HepG2 (cell line): ENCODE measurements around the gene SALL4. TPM values are rescaled to one million over a fixed set of nuclear protein-coding genes. Genes with fewer than 3 reads are reported as not detected.
A peak's percentile ranks its signal among the peaks of the same experiment; 100 is the strongest.

Source experiments
- DNMT3B ChIP-seq: conservative IDR thresholded peaks from 2 replicates; pipeline ENCODE4 v1.6.1; 2016; ENCODE audit warnings: missing biosample characterization, control low read depth
- GATA4 ChIP-seq: sonication (generic); IDR thresholded peaks from 2 replicates; pipeline ENCODE4 v1.6.1; 2016; ENCODE audit warnings: antibody characterized with exemption, low read depth, borderline replicate concordance
- GLI4 ChIP-seq: sonication (generic); formaldehyde crosslinking; IDR thresholded peaks from 2 replicates; pipeline ENCODE4 v1.5.1; 2020; ENCODE audit warnings: missing genetic modification reagents, mild to moderate bottlenecking, moderate library complexity, borderline replicate concordance
- HMG20A ChIP-seq: IDR thresholded peaks from 2 replicates; pipeline ENCODE4 v1.6.1; 2016; ENCODE audit warnings: borderline replicate concordance
- HNRNPLL ChIP-seq: fragments of 200-400 bp; formaldehyde crosslinking; IDR thresholded peaks from 2 replicates; pipeline ENCODE4 v1.6.1; 2017; ENCODE audit warnings: mild to moderate bottlenecking, low read depth, low read length; ENCODE audit not compliant: poor library complexity, severe bottlenecking
- KDM4B ChIP-seq: sonication (generic); formaldehyde crosslinking; IDR thresholded peaks from 2 replicates; pipeline ENCODE4 v1.4.0; 2020; ENCODE audit warnings: missing genetic modification reagents
- MEF2D ChIP-seq: sonication (generic); formaldehyde crosslinking; IDR thresholded peaks from 2 replicates; pipeline ENCODE4 v1.5.1; 2020; ENCODE audit warnings: mild to moderate bottlenecking, missing genetic modification reagents
- MZF1 ChIP-seq: sonication (generic); formaldehyde crosslinking; IDR thresholded peaks from 2 replicates; pipeline ENCODE4 v1.8.1; 2023; ENCODE audit warnings: mild to moderate bottlenecking, missing genetic modification reagents, borderline replicate concordance
- SOX5 ChIP-seq: IDR thresholded peaks from 2 replicates; pipeline ENCODE4 v1.6.1; 2016; ENCODE audit warnings: borderline replicate concordance
- ZFP36L1 ChIP-seq: sonication (generic); formaldehyde crosslinking; IDR thresholded peaks from 2 replicates; pipeline ENCODE4 v1.8.0; 2022; ENCODE audit warnings: mild to moderate bottlenecking, missing genetic modification reagents, moderate library complexity
- ZNF138 ChIP-seq: sonication (generic); formaldehyde crosslinking; IDR thresholded peaks from 2 replicates; pipeline ENCODE4 v1.5.0; 2020; ENCODE audit warnings: mild to moderate bottlenecking, low read depth, missing genetic modification reagents
- ZNF660 ChIP-seq: sonication (generic); formaldehyde crosslinking; IDR thresholded peaks from 2 replicates; pipeline ENCODE4 v1.5.1; 2020; ENCODE audit warnings: mild to moderate bottlenecking, low read depth, missing genetic modification reagents, borderline replicate concordance
- ZNF777 ChIP-seq: sonication (generic); formaldehyde crosslinking; IDR thresholded peaks from 2 replicates; pipeline ENCODE4 v1.4.0; 2020; ENCODE audit warnings: missing genetic modification reagents
- ZNF790 ChIP-seq: sonication (generic); formaldehyde crosslinking; IDR thresholded peaks from 2 replicates; pipeline ENCODE4 v1.8.0; 2022; ENCODE audit warnings: missing genetic modification reagents, mild to moderate bottlenecking, borderline replicate concordance
- polyA plus RNA-seq, 8 experiments: library from polyadenylated mRNA; depleted of rRNA in 3 of 8; stranded (reverse) in 7 of 8; unstranded in 1 of 8; fragments of >200 nt; fragmentation: Illumina TruSeq in 4 of 8; extraction: Trizol in 4 of 8; gene quantifications; 2 replicates each; pipeline versions ENCODE4 v1.2.1 to v1.2.3, GENCODE V29; 2011 to 2016; ENCODE audit warnings: low read depth in 4 of 8, missing spikeins in 1 of 8, mixed read lengths in 1 of 8; ENCODE audit not compliant: insufficient read depth in 1 of 8
- total RNA-seq, 5 experiments: library from RNA; depleted of rRNA; stranded (reverse); fragments of >200 nt; fragmentation: Illumina TruSeq; extraction: Trizol; gene quantifications; 2 replicates each; pipeline ENCODE4 v1.2.3, GENCODE V29; 2016; ENCODE audit warnings: low read depth in 1 of 5
- TF ChIP-seq, protein P1 (sequence below): sonication (generic); formaldehyde crosslinking; IDR thresholded peaks from 2 replicates; pipeline ENCODE4 v1.4.0; 2020; ENCODE audit warnings: missing genetic modification reagents, mild to moderate bottlenecking, borderline replicate concordance
- TF ChIP-seq, protein P2 (sequence below): IDR thresholded peaks from 2 replicates; pipeline ENCODE4 v1.6.1; 2016; ENCODE audit warnings: control low read depth
- TF ChIP-seq, protein P3 (sequence below): sonication (generic); formaldehyde crosslinking; conservative IDR thresholded peaks from 2 replicates; pipeline ENCODE4 v1.5.0; 2020; ENCODE audit warnings: missing genetic modification reagents
- TF ChIP-seq, protein P4 (sequence below): fragments of 450-650 bp; IDR thresholded peaks from 2 replicates; pipeline ENCODE4 v1.6.1; 2017; ENCODE audit warnings: mild to moderate bottlenecking
- TF ChIP-seq, protein P5 (sequence below), 2 experiments: sonication (generic) in 1 of 2; formaldehyde crosslinking in 1 of 2; IDR thresholded peaks; 2 replicates each; pipeline versions ENCODE4 v1.4.0 to v1.6.1; 2018 to 2020; ENCODE audit warnings: missing genetic modification reagents in 2 of 2, borderline replicate concordance in 1 of 2, low read depth in 1 of 2, mild to moderate bottlenecking in 1 of 2, missing biosample characterization in 1 of 2

SALL4 gene
- total and polyA plus RNA-seq, 2 of the 13 experiments (the other 11 are each of a cell fraction or from before 2014, with no cell fraction given): 0.33 to 1.8 TPM

DNA sequence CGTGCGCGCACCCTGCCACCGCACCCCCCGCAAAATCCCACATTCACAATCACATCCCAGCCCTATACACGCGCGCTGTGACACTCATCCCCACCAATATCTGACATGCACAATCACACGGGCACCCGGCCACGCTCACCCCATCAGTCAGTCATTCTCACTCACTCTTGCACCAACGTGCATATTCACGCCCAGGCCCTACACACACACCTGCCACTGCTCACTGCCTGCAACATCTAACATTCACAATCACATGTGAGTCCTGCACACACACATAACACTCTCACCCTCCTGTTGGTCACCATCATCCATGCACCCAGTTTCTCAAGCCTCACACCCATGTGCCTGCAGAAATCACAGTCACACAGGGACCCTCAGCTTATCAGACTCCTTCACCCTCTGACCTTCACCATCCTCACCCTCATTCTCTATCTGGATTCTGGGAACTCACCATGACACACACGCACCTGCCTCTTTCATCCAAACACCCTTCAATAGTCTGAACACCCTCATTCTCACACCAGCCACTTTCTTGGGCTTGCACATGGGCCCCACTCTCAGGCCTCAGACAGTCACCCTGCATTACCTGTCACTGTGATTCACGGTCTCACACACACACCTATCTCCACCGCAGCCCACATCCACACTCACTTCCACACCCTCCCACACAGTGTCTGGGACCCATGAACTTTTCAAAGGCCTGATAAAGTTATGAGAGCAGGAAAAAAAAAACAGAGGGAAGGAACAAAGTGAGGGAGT, 33.4 kb downstream of the SALL4 start (continued):
- TF ChIP-seq KDM4B (CRISPR knock-in tag) (no peak), ZNF660 (CRISPR knock-in tag) (no peak), MZF1 (CRISPR knock-in tag) (no peak), SOX5 (no peak), HMG20A (CRISPR knock-in tag) (no peak), DNMT3B (CRISPR knock-in tag) (no peak), ZFP36L1 (no peak), GLI4 (CRISPR knock-in tag) (no peak), ZNF790 (CRISPR knock-in tag) (0 out of 2 replicates have a peak, but pooled peaks have one; percentile 45), ZNF138 (CRISPR knock-in tag) (no peak), ZNF777 (peak; percentile 14; the same call in 1 of the 2 replicates), MEF2D (CRISPR knock-in tag) (peak; percentile 18; the same call in 1 of the 2 replicates), HNRNPLL (no peak), GATA4 (no peak)
- TF ChIP-seq, protein P1, sequence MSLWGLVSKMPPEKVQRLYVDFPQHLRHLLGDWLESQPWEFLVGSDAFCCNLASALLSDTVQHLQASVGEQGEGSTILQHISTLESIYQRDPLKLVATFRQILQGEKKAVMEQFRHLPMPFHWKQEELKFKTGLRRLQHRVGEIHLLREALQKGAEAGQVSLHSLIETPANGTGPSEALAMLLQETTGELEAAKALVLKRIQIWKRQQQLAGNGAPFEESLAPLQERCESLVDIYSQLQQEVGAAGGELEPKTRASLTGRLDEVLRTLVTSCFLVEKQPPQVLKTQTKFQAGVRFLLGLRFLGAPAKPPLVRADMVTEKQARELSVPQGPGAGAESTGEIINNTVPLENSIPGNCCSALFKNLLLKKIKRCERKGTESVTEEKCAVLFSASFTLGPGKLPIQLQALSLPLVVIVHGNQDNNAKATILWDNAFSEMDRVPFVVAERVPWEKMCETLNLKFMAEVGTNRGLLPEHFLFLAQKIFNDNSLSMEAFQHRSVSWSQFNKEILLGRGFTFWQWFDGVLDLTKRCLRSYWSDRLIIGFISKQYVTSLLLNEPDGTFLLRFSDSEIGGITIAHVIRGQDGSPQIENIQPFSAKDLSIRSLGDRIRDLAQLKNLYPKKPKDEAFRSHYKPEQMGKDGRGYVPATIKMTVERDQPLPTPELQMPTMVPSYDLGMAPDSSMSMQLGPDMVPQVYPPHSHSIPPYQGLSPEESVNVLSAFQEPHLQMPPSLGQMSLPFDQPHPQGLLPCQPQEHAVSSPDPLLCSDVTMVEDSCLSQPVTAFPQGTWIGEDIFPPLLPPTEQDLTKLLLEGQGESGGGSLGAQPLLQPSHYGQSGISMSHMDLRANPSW (CRISPR knock-in tag): no peak
- TF ChIP-seq, protein P2, sequence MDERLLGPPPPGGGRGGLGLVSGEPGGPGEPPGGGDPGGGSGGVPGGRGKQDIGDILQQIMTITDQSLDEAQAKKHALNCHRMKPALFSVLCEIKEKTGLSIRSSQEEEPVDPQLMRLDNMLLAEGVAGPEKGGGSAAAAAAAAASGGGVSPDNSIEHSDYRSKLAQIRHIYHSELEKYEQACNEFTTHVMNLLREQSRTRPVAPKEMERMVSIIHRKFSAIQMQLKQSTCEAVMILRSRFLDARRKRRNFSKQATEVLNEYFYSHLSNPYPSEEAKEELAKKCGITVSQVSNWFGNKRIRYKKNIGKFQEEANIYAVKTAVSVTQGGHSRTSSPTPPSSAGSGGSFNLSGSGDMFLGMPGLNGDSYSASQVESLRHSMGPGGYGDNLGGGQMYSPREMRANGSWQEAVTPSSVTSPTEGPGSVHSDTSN (CRISPR knock-in tag): no peak
- TF ChIP-seq, protein P3, sequence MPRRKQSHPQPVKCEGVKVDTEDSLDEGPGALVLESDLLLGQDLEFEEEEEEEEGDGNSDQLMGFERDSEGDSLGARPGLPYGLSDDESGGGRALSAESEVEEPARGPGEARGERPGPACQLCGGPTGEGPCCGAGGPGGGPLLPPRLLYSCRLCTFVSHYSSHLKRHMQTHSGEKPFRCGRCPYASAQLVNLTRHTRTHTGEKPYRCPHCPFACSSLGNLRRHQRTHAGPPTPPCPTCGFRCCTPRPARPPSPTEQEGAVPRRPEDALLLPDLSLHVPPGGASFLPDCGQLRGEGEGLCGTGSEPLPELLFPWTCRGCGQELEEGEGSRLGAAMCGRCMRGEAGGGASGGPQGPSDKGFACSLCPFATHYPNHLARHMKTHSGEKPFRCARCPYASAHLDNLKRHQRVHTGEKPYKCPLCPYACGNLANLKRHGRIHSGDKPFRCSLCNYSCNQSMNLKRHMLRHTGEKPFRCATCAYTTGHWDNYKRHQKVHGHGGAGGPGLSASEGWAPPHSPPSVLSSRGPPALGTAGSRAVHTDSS (CRISPR knock-in tag): no peak
- TF ChIP-seq, protein P4, sequence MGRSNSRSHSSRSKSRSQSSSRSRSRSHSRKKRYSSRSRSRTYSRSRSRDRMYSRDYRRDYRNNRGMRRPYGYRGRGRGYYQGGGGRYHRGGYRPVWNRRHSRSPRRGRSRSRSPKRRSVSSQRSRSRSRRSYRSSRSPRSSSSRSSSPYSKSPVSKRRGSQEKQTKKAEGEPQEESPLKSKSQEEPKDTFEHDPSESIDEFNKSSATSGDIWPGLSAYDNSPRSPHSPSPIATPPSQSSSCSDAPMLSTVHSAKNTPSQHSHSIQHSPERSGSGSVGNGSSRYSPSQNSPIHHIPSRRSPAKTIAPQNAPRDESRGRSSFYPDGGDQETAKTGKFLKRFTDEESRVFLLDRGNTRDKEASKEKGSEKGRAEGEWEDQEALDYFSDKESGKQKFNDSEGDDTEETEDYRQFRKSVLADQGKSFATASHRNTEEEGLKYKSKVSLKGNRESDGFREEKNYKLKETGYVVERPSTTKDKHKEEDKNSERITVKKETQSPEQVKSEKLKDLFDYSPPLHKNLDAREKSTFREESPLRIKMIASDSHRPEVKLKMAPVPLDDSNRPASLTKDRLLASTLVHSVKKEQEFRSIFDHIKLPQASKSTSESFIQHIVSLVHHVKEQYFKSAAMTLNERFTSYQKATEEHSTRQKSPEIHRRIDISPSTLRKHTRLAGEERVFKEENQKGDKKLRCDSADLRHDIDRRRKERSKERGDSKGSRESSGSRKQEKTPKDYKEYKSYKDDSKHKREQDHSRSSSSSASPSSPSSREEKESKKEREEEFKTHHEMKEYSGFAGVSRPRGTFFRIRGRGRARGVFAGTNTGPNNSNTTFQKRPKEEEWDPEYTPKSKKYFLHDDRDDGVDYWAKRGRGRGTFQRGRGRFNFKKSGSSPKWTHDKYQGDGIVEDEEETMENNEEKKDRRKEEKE: no peak
- TF ChIP-seq, protein P5, sequence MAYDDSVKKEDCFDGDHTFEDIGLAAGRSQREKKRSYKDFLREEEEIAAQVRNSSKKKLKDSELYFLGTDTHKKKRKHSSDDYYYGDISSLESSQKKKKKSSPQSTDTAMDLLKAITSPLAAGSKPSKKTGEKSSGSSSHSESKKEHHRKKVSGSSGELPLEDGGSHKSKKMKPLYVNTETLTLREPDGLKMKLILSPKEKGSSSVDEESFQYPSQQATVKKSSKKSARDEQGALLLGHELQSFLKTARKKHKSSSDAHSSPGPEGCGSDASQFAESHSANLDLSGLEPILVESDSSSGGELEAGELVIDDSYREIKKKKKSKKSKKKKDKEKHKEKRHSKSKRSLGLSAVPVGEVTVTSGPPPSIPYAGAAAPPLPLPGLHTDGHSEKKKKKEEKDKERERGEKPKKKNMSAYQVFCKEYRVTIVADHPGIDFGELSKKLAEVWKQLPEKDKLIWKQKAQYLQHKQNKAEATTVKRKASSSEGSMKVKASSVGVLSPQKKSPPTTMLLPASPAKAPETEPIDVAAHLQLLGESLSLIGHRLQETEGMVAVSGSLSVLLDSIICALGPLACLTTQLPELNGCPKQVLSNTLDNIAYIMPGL (CRISPR knock-in tag; IDR thresholded peaks at IDR 0.05; ENCODE audit: borderline replicate concordance in 1 of 2, low read depth in 1 of 2): peak; percentile 23 to 57; a peak in 3 of 4 replicates
